ENCODE results near the gene ZNF804B. TPM values are rescaled to one million over a fixed set of nuclear protein-coding genes. Genes with fewer than 3 reads are reported as not detected.

Gene ZNF804B
- total and polyA plus RNA-seq, 12 donors = 0.04 to 0.09 (median 0.08) TPM; not detected in 7

DNA sequence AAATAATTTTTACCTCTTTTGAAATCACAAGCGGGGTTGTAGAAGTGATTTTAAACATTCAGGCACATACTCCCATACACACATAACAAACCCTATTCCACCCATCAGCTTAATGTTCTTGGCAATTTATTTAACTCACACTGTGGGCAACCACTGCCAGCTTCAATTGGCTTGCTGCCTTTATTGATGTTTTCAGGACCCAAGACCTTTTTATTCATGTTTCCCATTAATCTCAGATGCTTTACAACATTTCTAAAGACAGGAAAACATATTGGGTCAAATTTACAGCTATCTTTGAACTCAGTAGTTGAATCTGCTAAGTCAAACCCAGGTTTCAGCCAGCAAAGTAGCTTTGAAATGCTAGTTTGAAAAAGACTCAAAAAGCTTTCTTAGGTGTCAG is 109.0 kb downstream of the ZNF804B start:
- intact Hi-C loops (cut with DNase I) = no loop called here
- WGBS, 4 donors = 72 to 90% (median 81%) methylated on average over 1 of the region's 1 CpG
- no peak for TF ChIP-seq CTCF (IDR thresholded peaks at IDR 0.05)
- TF ChIP-seq POLR2A (IDR thresholded peaks at IDR 0.05) = no peak

GRCh38 chr7:88881136-88881535 is 121.6 kb downstream of the ZNF804B start:
- no peak for DNase-seq
- no peaks in the 10 kb centered on the region for H3K4me1 ChIP-seq (replicated peaks in 1 of 2)
- TF ChIP-seq CTCF (IDR thresholded peaks at IDR 0.05) (no peak), POLR2A (IDR thresholded peaks at IDR 0.05) (no peak)
- no peak overlapping the region for H3K27ac ChIP-seq
- no peaks in the 10 kb centered on the region for H3K36me3 ChIP-seq (replicated peaks in 1 of 2)
- H3K9me3 ChIP-seq (replicated peaks in 1 of 3) = no peaks in the 10 kb centered on the region
- H3K4me3 ChIP-seq = no peak overlapping the region
- no peaks in the 10 kb centered on the region for H3K27me3 ChIP-seq
- intact Hi-C loops (cut with DNase I) = no loop called here

More for the DNA sequence above, 109.0 kb downstream of the ZNF804B start:
- H3K36me3 ChIP-seq (replicated peaks in 1 of 2) = no peaks in the 10 kb centered on the region
- no peak for DNase-seq
- no peak overlapping the region for H3K27ac ChIP-seq
- no peak overlapping the region for H3K4me3 ChIP-seq
- no peaks in the 10 kb centered on the region for H3K27me3 ChIP-seq
- no peaks in the 10 kb centered on the region for H3K9me3 ChIP-seq (replicated peaks in 1 of 3)
- H3K4me1 ChIP-seq (replicated peaks in 1 of 2) = no peaks in the 10 kb centered on the region

DNA sequence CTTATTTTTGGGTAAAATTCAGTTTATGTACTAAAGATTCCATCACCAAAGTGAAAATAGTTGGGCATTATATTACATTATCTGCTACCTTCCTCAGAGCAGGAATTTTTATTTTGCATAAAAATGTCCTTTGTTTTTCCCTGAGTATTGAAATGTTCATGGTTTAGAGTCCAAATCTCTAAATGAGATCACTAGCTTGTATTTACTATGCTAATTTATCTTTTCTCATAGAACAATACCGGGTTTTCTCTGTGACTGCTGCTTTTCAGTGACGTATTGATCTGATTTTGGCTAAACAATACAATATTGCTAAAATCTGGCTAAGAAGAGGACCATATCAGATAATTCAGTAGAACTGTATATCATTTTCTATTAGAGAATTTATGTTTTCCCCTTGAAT is 125.6 kb downstream of the ZNF804B start:
- 72 to 80% (median 76%) methylated on average over 2 of the region's 2 CpGs for WGBS, 4 donors
- no peak for DNase-seq
- no peaks in the 10 kb centered on the region for H3K36me3 ChIP-seq (replicated peaks in 1 of 2)
- no peaks in the 10 kb centered on the region for H3K27me3 ChIP-seq
- no peaks in the 10 kb centered on the region for H3K9me3 ChIP-seq (replicated peaks in 1 of 3)
- intact Hi-C loops (cut with DNase I) = no loop called here
- TF ChIP-seq CTCF (IDR thresholded peaks at IDR 0.05) (no peak), POLR2A (IDR thresholded peaks at IDR 0.05) (no peak)
- H3K4me1 ChIP-seq (replicated peaks in 1 of 2) = no peaks in the 10 kb centered on the region
- no peak overlapping the region for H3K27ac ChIP-seq
- no peak overlapping the region for H3K4me3 ChIP-seq

DNA sequence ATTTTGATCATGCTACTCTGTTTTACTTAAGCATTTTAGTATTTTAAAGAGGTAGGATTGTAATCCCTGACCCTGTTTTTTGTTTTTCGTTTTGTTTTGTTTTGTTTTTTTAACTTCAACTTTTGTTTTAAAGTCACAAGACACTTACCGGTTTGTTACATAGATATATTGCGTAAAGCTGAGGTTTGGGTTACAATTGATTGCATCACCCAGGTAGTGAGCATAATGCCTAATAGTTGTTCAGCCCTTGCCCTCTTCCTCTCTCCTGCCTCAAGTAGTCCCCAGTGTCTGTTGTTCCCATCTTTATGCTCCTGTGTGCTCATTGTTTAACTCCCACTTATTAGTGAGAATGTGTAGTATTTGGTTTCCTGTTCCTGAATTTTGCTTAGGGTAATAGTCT is 129.2 kb downstream of the ZNF804B start:
- Histone ChIP-seq H3K4me1 (replicated peaks in 1 of 2) (no peaks in the 10 kb centered on the region), H3K27me3 (no peaks in the 10 kb centered on the region), H3K9me3 (replicated peaks in 1 of 3) (no peaks in the 10 kb centered on the region), H3K36me3 (replicated peaks in 1 of 2) (no peaks in the 10 kb centered on the region), H3K4me3 (no peak overlapping the region), H3K27ac (no peak overlapping the region)
- WGBS, 4 donors = 45 to 75% (median 64%) methylated on average over 3 of the region's 3 CpGs
- DNase-seq = no peak
- intact Hi-C loops (cut with DNase I) = no loop called here
- TF ChIP-seq CTCF (IDR thresholded peaks at IDR 0.05) (no peak), POLR2A (IDR thresholded peaks at IDR 0.05) (no peak)

Measured in adrenal gland (tissue), 12 donors.